ENCODE data around the gene MSANTD1.

DNA sequence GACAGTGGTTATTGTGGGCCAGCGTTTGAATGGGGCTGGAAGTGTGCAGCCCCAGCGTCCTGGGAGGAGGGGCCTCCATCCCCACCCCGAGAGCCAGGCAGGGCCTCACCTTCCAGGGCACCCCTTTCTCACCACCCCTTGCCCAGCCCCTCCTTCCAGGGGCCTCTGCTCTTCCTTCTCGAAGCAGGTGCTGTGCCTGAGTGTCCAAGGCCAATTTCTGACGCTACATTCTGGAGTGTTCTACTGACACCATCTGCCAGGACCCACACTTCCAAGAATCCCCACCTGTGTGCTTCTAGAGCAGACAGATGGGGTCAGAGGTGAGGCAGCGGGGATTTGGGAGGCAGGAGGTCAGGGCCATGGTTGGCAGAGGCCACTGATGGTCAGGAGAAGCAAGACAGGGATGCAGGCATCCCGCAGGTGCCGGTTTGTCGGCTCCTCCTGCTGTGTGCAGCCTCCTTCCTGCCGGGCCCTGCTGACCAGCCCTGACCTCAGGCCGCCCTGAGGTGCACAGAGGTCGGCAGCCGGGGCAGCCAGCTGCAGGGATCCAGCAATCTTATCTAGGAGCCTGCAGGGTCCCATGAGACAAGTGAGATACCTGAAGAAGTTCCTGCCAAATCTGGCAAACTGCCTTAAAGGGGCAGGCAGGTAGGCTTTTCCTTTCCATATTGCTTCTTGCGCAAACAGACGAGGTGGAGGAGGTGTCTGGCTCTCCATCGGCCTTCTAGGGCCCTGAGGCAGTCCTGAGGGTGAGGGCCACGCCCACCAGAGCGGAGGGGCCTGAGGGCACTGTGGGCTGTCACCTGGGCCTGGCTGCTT, 18.8 kb downstream of the MSANTD1 start:
- TF ChIP-seq, protein P1, sequence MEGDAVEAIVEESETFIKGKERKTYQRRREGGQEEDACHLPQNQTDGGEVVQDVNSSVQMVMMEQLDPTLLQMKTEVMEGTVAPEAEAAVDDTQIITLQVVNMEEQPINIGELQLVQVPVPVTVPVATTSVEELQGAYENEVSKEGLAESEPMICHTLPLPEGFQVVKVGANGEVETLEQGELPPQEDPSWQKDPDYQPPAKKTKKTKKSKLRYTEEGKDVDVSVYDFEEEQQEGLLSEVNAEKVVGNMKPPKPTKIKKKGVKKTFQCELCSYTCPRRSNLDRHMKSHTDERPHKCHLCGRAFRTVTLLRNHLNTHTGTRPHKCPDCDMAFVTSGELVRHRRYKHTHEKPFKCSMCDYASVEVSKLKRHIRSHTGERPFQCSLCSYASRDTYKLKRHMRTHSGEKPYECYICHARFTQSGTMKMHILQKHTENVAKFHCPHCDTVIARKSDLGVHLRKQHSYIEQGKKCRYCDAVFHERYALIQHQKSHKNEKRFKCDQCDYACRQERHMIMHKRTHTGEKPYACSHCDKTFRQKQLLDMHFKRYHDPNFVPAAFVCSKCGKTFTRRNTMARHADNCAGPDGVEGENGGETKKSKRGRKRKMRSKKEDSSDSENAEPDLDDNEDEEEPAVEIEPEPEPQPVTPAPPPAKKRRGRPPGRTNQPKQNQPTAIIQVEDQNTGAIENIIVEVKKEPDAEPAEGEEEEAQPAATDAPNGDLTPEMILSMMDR (conservative IDR thresholded peaks at IDR 0.05), result no peak
- no peak for TF ChIP-seq ZFX (IDR thresholded peaks at IDR 0.05)

All from C4-2B (cell line).